Caco-2 (cell line): ENCODE data around the gene IQSEC1. TPM values are rescaled to one million over a fixed set of nuclear protein-coding genes. Genes with fewer than 3 reads are reported as not detected.

Experiments
- BruUV-seq: library from RNA; stranded (reverse); fragments of 400-500 nt; replicated peaks from 2 replicates; lab custom pipeline; 2021; lab: Mats Ljungman, UMichigan
- CTCF ChIA-PET: fragments of 300-600 bp; sonication (Branson Sonifier 250); formaldehyde crosslinking; loops from one replicate; lab custom pipeline; 2022; ENCODE audit warnings: antibody characterized with exemption; lab: Charles Lee
- POLR2A ChIA-PET: fragments of 300-600 bp; sonication (Branson Sonifier 250); formaldehyde crosslinking; loops from one replicate; lab custom pipeline; 2022; ENCODE audit warnings: antibody characterized with exemption; lab: Charles Lee
- DNase-seq, 2 experiments: peaks; one replicate each; pipeline versions ENCODE4 v3.0.0 to v3.0.0-alpha.2; 2020 to 2022
- H3K27me3 ChIP-seq: replicated peaks from 2 replicates; pipeline ENCODE4 v1.6.0; 2011; ENCODE audit warnings: low read length; ENCODE audit not compliant: control insufficient read depth, insufficient read depth
- H3K36me3 ChIP-seq: 2 replicates; pipeline ENCODE4 v1.5.1; 2011; ENCODE audit warnings: low read length; ENCODE audit not compliant: control insufficient read depth, insufficient read depth
- H3K4me1 ChIP-seq: fragments of 250-450 bp; sonication (Bioruptor Pico); 2 replicates; pipeline ENCODE4 v1.5.1; 2020; ENCODE audit warnings: mild to moderate bottlenecking
- H3K4me3 ChIP-seq: 2 replicates; pipeline ENCODE4 v1.5.1; 2011; ENCODE audit warnings: low read depth, mild to moderate bottlenecking, control low read depth, low read length
- H3K9me3 ChIP-seq: fragments of 250-450 bp; sonication (Bioruptor Pico); 2 replicates; pipeline ENCODE4 v1.5.1; 2020; ENCODE audit warnings: mild to moderate bottlenecking, moderate library complexity
- H3K27ac Mint-ChIP-seq: one replicate; pipeline ENCODE4 v1.8.0; 2022; ENCODE audit warnings: mixed read lengths; ENCODE audit not compliant: unreplicated experiment
- H3K27me3 Mint-ChIP-seq: one replicate; pipeline ENCODE4 v1.8.0; 2022; ENCODE audit warnings: mixed read lengths; ENCODE audit not compliant: insufficient read depth, unreplicated experiment
- H3K36me3 Mint-ChIP-seq: one replicate; pipeline ENCODE4 v1.8.0; 2022; ENCODE audit warnings: mild to moderate bottlenecking, mixed read lengths; ENCODE audit not compliant: insufficient read depth, unreplicated experiment
- H3K4me1 Mint-ChIP-seq: one replicate; pipeline ENCODE4 v1.8.0; 2022; ENCODE audit warnings: low read depth, mixed read lengths; ENCODE audit not compliant: unreplicated experiment
- H3K4me3 Mint-ChIP-seq: one replicate; pipeline ENCODE4 v1.8.0; 2022; ENCODE audit warnings: mild to moderate bottlenecking, moderate library complexity, mixed read lengths; ENCODE audit not compliant: unreplicated experiment
- H3K9me3 Mint-ChIP-seq: one replicate; pipeline ENCODE4 v1.8.0; 2022; ENCODE audit warnings: mixed read lengths; ENCODE audit not compliant: unreplicated experiment
- CTCF ChIP-seq, 2 experiments: fragments of 200-600 bp in 1 of 2; IDR thresholded peaks; 1 replicate in 1 of 2; 2 replicates in 1 of 2; pipeline versions ENCODE4 v1.5.1 to v1.8.0; 2011 to 2022; ENCODE audit warnings: antibody characterized with exemption in 1 of 2, control low read depth in 1 of 2, inconsistent platforms in 1 of 2, low read depth in 1 of 2, low read length in 1 of 2, mild to moderate bottlenecking in 1 of 2, moderate library complexity in 1 of 2; ENCODE audit not compliant: insufficient read depth in 1 of 2, severe bottlenecking in 1 of 2, unreplicated experiment in 1 of 2
- intact Hi-C: fragments of 100-400 bp; cut with micrococcal nuclease; formaldehyde crosslinking; loops from one replicate; pipeline ENCODE4 v1.10.0; 2022; ENCODE audit not compliant: unreplicated experiment
- total RNA-seq: library from RNA; stranded (reverse); gene quantifications from 2 replicates; pipeline ENCODE4 v1.2.3, GENCODE V29; 2022

Gene IQSEC1
- total RNA-seq, 1 experiment from 2014 or later: 40.0 TPM

DNA sequence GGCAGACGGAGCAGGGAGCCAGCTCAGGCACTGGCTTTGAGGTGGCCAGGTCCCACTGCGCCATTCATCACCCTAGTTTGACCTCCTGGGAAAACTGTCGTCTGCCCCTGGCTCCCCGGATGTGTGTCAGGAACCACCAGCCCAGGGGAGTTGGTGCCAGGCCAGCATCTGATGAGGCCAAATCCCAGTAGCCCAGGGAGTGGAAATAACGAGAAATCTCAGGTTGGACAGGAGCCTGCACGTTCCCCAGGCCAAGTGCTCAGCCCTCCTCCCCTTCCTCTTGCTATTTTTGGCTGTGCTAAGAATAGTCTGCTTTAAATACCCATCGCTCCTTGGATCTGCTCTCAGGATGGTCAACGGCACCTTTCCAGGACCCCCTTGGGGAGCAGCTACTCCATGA lies 138.8 kb downstream of the IQSEC1 start:
- Mint-ChIP-seq H3K36me3 (no peaks in the 10 kb centered on the region), H3K9me3 (no peaks in the 10 kb centered on the region), H3K4me1 (no peaks in the 10 kb centered on the region), H3K27ac (no peak overlapping the region), H3K27me3 (no peaks in the 10 kb centered on the region), H3K4me3 (no peak overlapping the region)
- Histone ChIP-seq H3K4me1 (no peaks in the 10 kb centered on the region), H3K36me3 (0 out of 2 replicates have a peak, but pooled peaks cover 1% of the 10 kb centered on the region), H3K27me3 (no peaks in the 10 kb centered on the region), H3K9me3 (no peaks in the 10 kb centered on the region), H3K4me3 (no peak overlapping the region)
- ChIA-PET POLR2A (no interaction called here), CTCF (no interaction called here)
- no TSS peak for BruUV-seq
- intact Hi-C loops: no loop called here
- DNase-seq: no peak
- TF ChIP-seq CTCF (IDR thresholded peaks at IDR 0.05; ENCODE audit: insufficient read depth in 1 of 2, low read depth in 1 of 2, low read length in 1 of 2, severe bottlenecking in 1 of 2, unreplicated experiment in 1 of 2): no peak

GRCh38 chr3:12933901-12934300 lies 139.3 kb downstream of the IQSEC1 start:
- Mint-ChIP-seq H3K4me1 (no peaks in the 10 kb centered on the region), H3K4me3 (no peak overlapping the region), H3K9me3 (no peaks in the 10 kb centered on the region), H3K27ac (no peak overlapping the region), H3K27me3 (no peaks in the 10 kb centered on the region), H3K36me3 (no peaks in the 10 kb centered on the region)
- Histone ChIP-seq H3K9me3 (no peaks in the 10 kb centered on the region), H3K36me3 (no peaks in the 10 kb centered on the region), H3K4me1 (no peaks in the 10 kb centered on the region), H3K4me3 (no peak overlapping the region), H3K27me3 (no peaks in the 10 kb centered on the region)
- ChIA-PET CTCF (no interaction called here), POLR2A (no interaction called here)
- intact Hi-C loops: no loop called here
- DNase-seq: no peak
- no TSS peak for BruUV-seq
- no peak for TF ChIP-seq CTCF (IDR thresholded peaks at IDR 0.05; ENCODE audit: insufficient read depth in 1 of 2, low read depth in 1 of 2, low read length in 1 of 2, severe bottlenecking in 1 of 2, unreplicated experiment in 1 of 2)

GRCh38 chr3:12932754-12933153 lies 140.5 kb downstream of the IQSEC1 start:
- POLR2A ChIA-PET: no interaction called here
- no peaks in the 10 kb centered on the region for H3K4me1 ChIP-seq
- no TSS peak for BruUV-seq
- intact Hi-C loops: no loop called here
- no peak overlapping the region for H3K4me3 ChIP-seq
- TF ChIP-seq CTCF (IDR thresholded peaks at IDR 0.05; ENCODE audit: insufficient read depth in 1 of 2, low read depth in 1 of 2, low read length in 1 of 2, severe bottlenecking in 1 of 2, unreplicated experiment in 1 of 2): no peak
- DNase-seq: no peak
- H3K36me3 ChIP-seq: no peaks in the 10 kb centered on the region
- CTCF ChIA-PET: no interaction called here
- H3K27ac Mint-ChIP-seq: no peak overlapping the region
- no peaks in the 10 kb centered on the region for H3K9me3 ChIP-seq
- no peak overlapping the region for H3K4me3 Mint-ChIP-seq
- no peaks in the 10 kb centered on the region for H3K27me3 ChIP-seq
- no peaks in the 10 kb centered on the region for H3K4me1 Mint-ChIP-seq
- no peaks in the 10 kb centered on the region for H3K36me3 Mint-ChIP-seq
- no peaks in the 10 kb centered on the region for H3K9me3 Mint-ChIP-seq
- no peaks in the 10 kb centered on the region for H3K27me3 Mint-ChIP-seq
